ENCODE measurements around the gene SEC14L2. TPM values are rescaled to one million over a fixed set of nuclear protein-coding genes. Genes with fewer than 3 reads are reported as not detected.
A peak's percentile ranks its signal among the peaks of the same experiment; 100 is the strongest.

SEC14L2 gene
- total and polyA plus RNA-seq, 4 donors, result 6.5 to 110 (median 49.6) TPM

- Histone ChIP-seq H3K4me3 (ENCODE audit: low read depth in 1 of 3, low read length in 3 of 3) (no peak overlapping the region), H3K9ac (ENCODE audit: low read depth in 1 of 2, low read length in 2 of 2) (no peak overlapping the region), H3K36me3 (ENCODE audit: control insufficient read depth in 4 of 4, insufficient read depth in 3 of 4, low read depth in 1 of 4, low read length in 3 of 4) (peaks cover 3 to 73% (median 38%) of the 10 kb centered on the region in 4 donors), H3K27ac (ENCODE audit: low read depth in 1 of 2, low read length in 2 of 2) (peak overlapping the region in 1 of 2 donors; percentile 19), H3K27me3 (ENCODE audit: control insufficient read depth in 4 of 4, insufficient read depth in 4 of 4, low read length in 3 of 4) (no peaks in the 10 kb centered on the region), H3K9me3 (ENCODE audit: control insufficient read depth in 4 of 4, low read length in 3 of 4) (no peaks in the 10 kb centered on the region), H3K4me1 (ENCODE audit: control insufficient read depth in 4 of 4, insufficient read depth in 4 of 4, low read length in 3 of 4) (peaks cover 14 to 81% (median 69%) of the 10 kb centered on the region in 4 donors)
- 93% methylated on average over 4 of the region's 4 CpGs for WGBS
- no peak for TF ChIP-seq FOXA1 (IDR thresholded peaks at IDR 0.05)
- no peak for TF ChIP-seq NR2F2 (IDR thresholded peaks at IDR 0.05)
- TF ChIP-seq, protein P1, sequence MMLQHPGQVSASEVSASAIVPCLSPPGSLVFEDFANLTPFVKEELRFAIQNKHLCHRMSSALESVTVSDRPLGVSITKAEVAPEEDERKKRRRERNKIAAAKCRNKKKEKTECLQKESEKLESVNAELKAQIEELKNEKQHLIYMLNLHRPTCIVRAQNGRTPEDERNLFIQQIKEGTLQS (IDR thresholded peaks at IDR 0.05), result no peak
- no peak for TF ChIP-seq JUND (IDR thresholded peaks at IDR 0.05)
- TF ChIP-seq RXRA (IDR thresholded peaks at IDR 0.05), result no peak
- TF ChIP-seq TAF1 (conservative IDR thresholded peaks at IDR 0.05), result no peak
- DNase-seq (ENCODE audit: low spot score), result no peak
Observed at GRCh38 chr22:30414525-30415047, 17.8 kb downstream of the SEC14L2 start.

GRCh38 chr22:30416403-30416802 is 19.6 kb downstream of the SEC14L2 start:
- H3K36me3 ChIP-seq (ENCODE audit: control insufficient read depth in 4 of 4, insufficient read depth in 3 of 4, low read depth in 1 of 4, low read length in 3 of 4), result peaks cover 3 to 65% (median 26%) of the 10 kb centered on the region in 4 donors
- DNase-seq (ENCODE audit: low spot score), result no peak
- no peak for TF ChIP-seq HNF4G (IDR thresholded peaks at IDR 0.05)
- TF ChIP-seq RXRA (IDR thresholded peaks at IDR 0.05), result peak in 1 of 2 donors; percentile 53
- peak in 1 of 2 donors; percentile 64 for TF ChIP-seq JUND (IDR thresholded peaks at IDR 0.05)
- TF ChIP-seq HNF4A (conservative IDR thresholded peaks at IDR 0.05), result peak; percentile 50 to 76
- H3K4me3 ChIP-seq (ENCODE audit: low read depth in 1 of 3, low read length in 3 of 3), result no peak overlapping the region
- 37% methylated on average over 2 of the region's 2 CpGs for WGBS
- no peak overlapping the region for H3K9ac ChIP-seq (ENCODE audit: low read depth in 1 of 2, low read length in 2 of 2)
- no peaks in the 10 kb centered on the region for H3K9me3 ChIP-seq (ENCODE audit: control insufficient read depth in 4 of 4, low read length in 3 of 4)
- H3K27me3 ChIP-seq (ENCODE audit: control insufficient read depth in 4 of 4, insufficient read depth in 4 of 4, low read length in 3 of 4), result no peaks in the 10 kb centered on the region
- H3K4me1 ChIP-seq (ENCODE audit: control insufficient read depth in 4 of 4, insufficient read depth in 4 of 4, low read length in 3 of 4), result peaks cover 19 to 91% (median 80%) of the 10 kb centered on the region in 4 donors
- peak overlapping the region; percentile 10 to 62 for H3K27ac ChIP-seq (ENCODE audit: low read depth in 1 of 2, low read length in 2 of 2)

DNA sequence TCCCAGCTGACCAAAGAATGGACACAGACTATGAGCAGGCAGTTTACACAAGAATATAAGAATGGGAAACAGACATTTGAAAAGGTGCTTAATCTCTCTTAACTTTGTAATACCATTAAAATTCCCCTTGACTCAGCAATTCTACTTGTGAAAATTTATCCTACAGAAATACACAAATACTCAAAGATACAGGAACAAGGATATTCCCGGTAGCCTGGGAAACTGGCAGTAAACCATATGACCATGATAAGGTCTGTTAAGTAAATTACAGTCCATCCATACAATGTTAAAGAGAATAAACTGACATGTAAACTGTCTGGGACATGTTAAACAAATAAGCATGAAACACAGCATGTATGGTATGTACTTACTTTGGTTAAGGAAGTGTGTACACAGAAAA is 20.0 kb downstream of the SEC14L2 start:
- no peak for TF ChIP-seq CTCF (IDR thresholded peaks at IDR 0.05; ENCODE audit: low read depth, low read length, missing input control)
- TF ChIP-seq YY1 (IDR thresholded peaks at IDR 0.05), result no peak
- TF ChIP-seq FOXA2 (IDR thresholded peaks at IDR 0.05), result no peak
- TF ChIP-seq REST (IDR thresholded peaks at IDR 0.05), result no peak
- TF ChIP-seq, protein P1 (IDR thresholded peaks at IDR 0.05), result no peak
- TF ChIP-seq GABPA (IDR thresholded peaks at IDR 0.05 in 1 of 2, conservative IDR thresholded peaks at IDR 0.05 in 1 of 2), result no peak
- TF ChIP-seq EGR1 (IDR thresholded peaks at IDR 0.05; ENCODE audit: low read depth in 2 of 2), result no peak
- TF ChIP-seq FOXA1 (IDR thresholded peaks at IDR 0.05), result no peak
- TF ChIP-seq MAX (IDR thresholded peaks at IDR 0.05), result no peak
- no peak for TF ChIP-seq NR2F2 (IDR thresholded peaks at IDR 0.05)
- no peak for TF ChIP-seq HNF4A (conservative IDR thresholded peaks at IDR 0.05)
- TF ChIP-seq RXRA (IDR thresholded peaks at IDR 0.05), result no peak
- Histone ChIP-seq H3K36me3 (ENCODE audit: control insufficient read depth in 4 of 4, insufficient read depth in 3 of 4, low read depth in 1 of 4, low read length in 3 of 4) (peaks cover 3 to 62% (median 24%) of the 10 kb centered on the region in 4 donors), H3K9ac (ENCODE audit: low read depth in 1 of 2, low read length in 2 of 2) (no peak overlapping the region), H3K27me3 (ENCODE audit: control insufficient read depth in 4 of 4, insufficient read depth in 4 of 4, low read length in 3 of 4) (no peaks in the 10 kb centered on the region), H3K4me1 (ENCODE audit: control insufficient read depth in 4 of 4, insufficient read depth in 4 of 4, low read length in 3 of 4) (peaks cover 19 to 93% (median 83%) of the 10 kb centered on the region in 4 donors), H3K9me3 (ENCODE audit: control insufficient read depth in 4 of 4, low read length in 3 of 4) (no peaks in the 10 kb centered on the region), H3K27ac (ENCODE audit: low read depth in 1 of 2, low read length in 2 of 2) (peak overlapping the region; percentile 10 to 62), H3K4me3 (ENCODE audit: low read depth in 1 of 3, low read length in 3 of 3) (no peak overlapping the region)
- 31% methylated on average over 1 of the region's 1 CpG for WGBS
- no peak for DNase-seq (ENCODE audit: low spot score)
